GM12878 (cell line): Measurements from ENCODE around the gene RBMS3. TPM values are rescaled to one million over a fixed set of nuclear protein-coding genes. Genes with fewer than 3 reads are reported as not detected.

Experiments used
- ATAC-seq: fragments of 200-7000 bp; cut with Tn5 transposase; 3 replicates; pipeline ENCODE4 v1.9.1; 2020; ENCODE audit warnings: mild to moderate bottlenecking, moderate library complexity
- BruUV-seq: library from RNA; stranded (reverse); fragments of 400-500 nt; replicated peaks from 2 replicates; lab custom pipeline; 2021; lab: Mats Ljungman, UMichigan
- CTCF ChIA-PET: fragments of 300-600 bp; sonication (Branson Sonifier 250); formaldehyde crosslinking; extraction: SDS; loops from one replicate; lab custom pipeline; 2021; ENCODE audit warnings: inconsistent platforms; lab: Yijun Ruan, JAX
- POLR2A ChIA-PET: fragments of 350-600 bp; formaldehyde crosslinking; extraction: SDS; loops from one replicate; lab custom pipeline; 2021; ENCODE audit warnings: inconsistent platforms; lab: Charles Lee
- RAD21 ChIA-PET: fragments of 300-600 bp; sonication (Branson Sonifier 250); formaldehyde crosslinking; loops from one replicate; lab custom pipeline; 2023; ENCODE audit warnings: antibody characterized with exemption; ENCODE audit not compliant: unreplicated experiment; lab: Charles Lee
- SMC1A ChIA-PET: fragments of 300-600 bp; sonication (Branson Sonifier 250); formaldehyde crosslinking; loops from one replicate; lab custom pipeline; 2023; ENCODE audit not compliant: unreplicated experiment, uncharacterized antibody; lab: Charles Lee
- DNase-seq: peaks from one replicate; pipeline ENCODE4 v3.0.0-alpha.2; 2011; ENCODE audit warnings: low read depth, low spot score
- FAIRE-seq: peaks from 3 replicates; lab custom pipeline; 2011; peaks lifted over from hg19 to GRCh38; lab: Jason Lieb, UNC
- H2AFZ ChIP-seq: 2 replicates; pipeline ENCODE4 v1.6.0; 2011; ENCODE audit warnings: low read depth, low read length, control low read depth; ENCODE audit not compliant: control insufficient read depth
- H3K27ac ChIP-seq: 2 replicates; pipeline ENCODE4 v1.5.1; 2011; ENCODE audit warnings: control low read depth; ENCODE audit not compliant: control insufficient read depth, insufficient read depth
- H3K27me3 ChIP-seq, 2 experiments: replicated peaks in 1 of 2; 2 replicates each; pipeline versions ENCODE4 v1.6.0 to v1.6.1; 2011; ENCODE audit warnings: low read length in 1 of 2; ENCODE audit not compliant: control insufficient read depth in 2 of 2, insufficient read depth in 2 of 2
- H3K36me3 ChIP-seq, 2 experiments: 2 replicates each; pipeline ENCODE4 v1.5.1; 2011; ENCODE audit warnings: low read length in 1 of 2; ENCODE audit not compliant: control insufficient read depth in 2 of 2, insufficient read depth in 2 of 2
- H3K4me1 ChIP-seq: 2 replicates; pipeline ENCODE4 v1.6.1; 2011; ENCODE audit warnings: mild to moderate bottlenecking, low read length, moderate library complexity, mixed read lengths; ENCODE audit not compliant: control insufficient read depth, insufficient read depth
- H3K4me2 ChIP-seq: 2 replicates; pipeline ENCODE4 v1.6.0; 2011; ENCODE audit warnings: control low read depth; ENCODE audit not compliant: control insufficient read depth, insufficient read depth
- H3K4me3 ChIP-seq: fragments of 200-600 bp; sonication (generic); 2 replicates; pipeline ENCODE4 v1.5.1; 2016
- H3K79me2 ChIP-seq: 2 replicates; pipeline ENCODE4 v1.6.0; 2011; ENCODE audit warnings: low read length; ENCODE audit not compliant: control insufficient read depth, insufficient read depth
- H3K9ac ChIP-seq: 2 replicates; pipeline ENCODE4 v1.8.0; 2011; ENCODE audit warnings: low read length, control low read depth, mixed read lengths; ENCODE audit not compliant: control insufficient read depth, insufficient read depth
- H3K9me3 ChIP-seq: replicated peaks from 3 replicates; pipeline ENCODE4 v1.5.1; 2011; ENCODE audit warnings: mild to moderate bottlenecking, low read length; ENCODE audit not compliant: control insufficient read depth, insufficient read depth
- H4K20me1 ChIP-seq: 2 replicates; pipeline ENCODE4 v1.6.0; 2011; ENCODE audit not compliant: control insufficient read depth, insufficient read depth
- BMI1 ChIP-seq: fragments of 450-650 bp; IDR thresholded peaks from 2 replicates; pipeline ENCODE4 v1.6.1; 2016; ENCODE audit warnings: mild to moderate bottlenecking, moderate library complexity, borderline replicate concordance
- CTCF ChIP-seq, 3 experiments: IDR thresholded peaks in 2 of 3; conservative IDR thresholded peaks in 1 of 3; 2 replicates each; pipeline ENCODE4 v1.5.1; 2011; ENCODE audit warnings: low read depth in 3 of 3, low read length in 3 of 3, mild to moderate bottlenecking in 3 of 3, control low read depth in 2 of 3, moderate library complexity in 2 of 3, inconsistent platforms in 1 of 3, mixed read lengths in 1 of 3; ENCODE audit not compliant: control insufficient read depth in 2 of 3, insufficient read depth in 1 of 3; ENCODE audit errors: extremely low read depth in 1 of 3
- EZH2 ChIP-seq: IDR thresholded peaks from 2 replicates; pipeline ENCODE4 v1.6.1; 2012; ENCODE audit warnings: low read depth, mild to moderate bottlenecking, control low read depth, inconsistent platforms, low read length, borderline replicate concordance; ENCODE audit not compliant: control insufficient read depth
- IKZF2 ChIP-seq, 2 experiments: fragments of 450-650 bp; IDR thresholded peaks; 2 replicates each; pipeline ENCODE4 v1.6.1; 2017; ENCODE audit warnings: mild to moderate bottlenecking in 2 of 2, moderate library complexity in 2 of 2
- MTA2 ChIP-seq: fragments of 450-650 bp; IDR thresholded peaks from 2 replicates; pipeline ENCODE4 v1.6.1; 2016; ENCODE audit warnings: low read depth, mild to moderate bottlenecking, moderate library complexity
- NFYB ChIP-seq: IDR thresholded peaks from 2 replicates; pipeline ENCODE4 v1.6.1; 2011; ENCODE audit warnings: low read depth, mild to moderate bottlenecking, low read length, improper control_type of control experiment, moderate library complexity; ENCODE audit not compliant: insufficient read depth
- NRF1 ChIP-seq: conservative IDR thresholded peaks from 2 replicates; pipeline ENCODE4 v1.6.1; 2011; ENCODE audit warnings: mild to moderate bottlenecking, low read depth, low read length, improper control_type of control experiment
- RUNX3 ChIP-seq: IDR thresholded peaks from 2 replicates; pipeline ENCODE4 v1.6.1; 2012; ENCODE audit warnings: low read length, inconsistent platforms
- SPI1 ChIP-seq: IDR thresholded peaks from 2 replicates; pipeline ENCODE4 v1.6.1; 2011; ENCODE audit warnings: low read depth, mild to moderate bottlenecking, low read length, moderate library complexity, borderline replicate concordance; ENCODE audit not compliant: insufficient read depth
- TARDBP ChIP-seq: IDR thresholded peaks from 2 replicates; pipeline ENCODE4 v1.6.1; 2016; ENCODE audit warnings: borderline replicate concordance
- ZZZ3 ChIP-seq: IDR thresholded peaks from 2 replicates; pipeline ENCODE4 v1.6.1; 2011; ENCODE audit warnings: low read depth; ENCODE audit not compliant: control insufficient read depth, insufficient read length
- WGBS: methylation state at CpG from one replicate; pipeline ENCODE4 v1.1.6; 2016; ENCODE audit warnings: low lambda C conversion rate; ENCODE audit not compliant: insufficient replicate concordance, insufficient coverage; ENCODE audit errors: missing lambda C conversion rate; 5-methylcytosine and 5-hydroxymethylcytosine counted together
- in situ Hi-C: fragments of 300-500 bp; cut with MboI; formaldehyde crosslinking; loops from 9 replicates; pipeline ENCODE4 v1.14.3; 2018; ENCODE audit warnings: mixed read lengths
- intact Hi-C: fragments of 100-400 bp; cut with micrococcal nuclease; formaldehyde crosslinking; loops from one replicate; pipeline ENCODE4 v1.14.2; 2022; ENCODE audit not compliant: unreplicated experiment
- polyA plus RNA-seq, 11 experiments: library from polyadenylated mRNA; depleted of rRNA in 4 of 11; unstranded in 6 of 11; stranded (reverse) in 5 of 11; fragments of >200 nt; fragmentation: Nextera tagmentation in 4 of 11; fragmentation: Illumina TruSeq in 1 of 11; extraction: Ambion mirVana in 4 of 11; extraction: Trizol in 1 of 11; gene quantifications; 1 replicate in 1 of 11; 2 replicates in 10 of 11; pipeline versions ENCODE4 v1.2.1 to v1.2.3, GENCODE V29; 2011 to 2016; ENCODE audit warnings: inconsistent platforms in 2 of 11, missing spikeins in 2 of 11, low read depth in 1 of 11
- total RNA-seq, 4 experiments: library from RNA; depleted of rRNA in 3 of 4; stranded (reverse); fragments of >200 nt in 3 of 4; fragmentation: Illumina TruSeq in 1 of 4; extraction: Trizol in 1 of 4; gene quantifications; 2 replicates each; pipeline versions ENCODE4 v1.2.1 to v1.2.3, GENCODE V29; 2013 to 2021
- TF ChIP-seq, protein P1 (sequence below): fragments of 450-650 bp; IDR thresholded peaks from 2 replicates; pipeline ENCODE4 v1.6.1; 2016; ENCODE audit warnings: mild to moderate bottlenecking
- TF ChIP-seq, protein P2 (sequence below): fragments of 450-650 bp; IDR thresholded peaks from 2 replicates; pipeline ENCODE4 v1.6.1; 2017; ENCODE audit warnings: low read depth, mild to moderate bottlenecking, moderate library complexity

Gene RBMS3
- total and polyA plus RNA-seq, 10 of the 15 experiments (the other 5 are each of a cell fraction or from before 2014, with no cell fraction given) = 0.79 to 4.7 (median 3.1) TPM

- no peak overlapping the region for H2AFZ ChIP-seq
- no peaks in the 10 kb centered on the region for H3K36me3 ChIP-seq
- H3K79me2 ChIP-seq = no peaks in the 10 kb centered on the region
- CTCF ChIA-PET = interaction anchor here (1.3 kb wide), 1 partner anchor 20 kb away, joined by 3 read pairs; no protein-coding TSS in a partner anchor
- intact Hi-C loops = no loop called here
- peaks cover 9% of the 10 kb centered on the region for H3K4me1 ChIP-seq
- no peak for DNase-seq
- no peak overlapping the region for H3K27ac ChIP-seq
- TF ChIP-seq, protein P1, sequence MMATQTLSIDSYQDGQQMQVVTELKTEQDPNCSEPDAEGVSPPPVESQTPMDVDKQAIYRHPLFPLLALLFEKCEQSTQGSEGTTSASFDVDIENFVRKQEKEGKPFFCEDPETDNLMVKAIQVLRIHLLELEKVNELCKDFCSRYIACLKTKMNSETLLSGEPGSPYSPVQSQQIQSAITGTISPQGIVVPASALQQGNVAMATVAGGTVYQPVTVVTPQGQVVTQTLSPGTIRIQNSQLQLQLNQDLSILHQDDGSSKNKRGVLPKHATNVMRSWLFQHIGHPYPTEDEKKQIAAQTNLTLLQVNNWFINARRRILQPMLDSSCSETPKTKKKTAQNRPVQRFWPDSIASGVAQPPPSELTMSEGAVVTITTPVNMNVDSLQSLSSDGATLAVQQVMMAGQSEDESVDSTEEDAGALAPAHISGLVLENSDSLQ = peak; percentile 35; the same call in 1 of the 2 replicates
- TF ChIP-seq TARDBP = no peak
- TF ChIP-seq SPI1 = peak; percentile 47; the same call in 1 of the 2 replicates
- TF ChIP-seq CTCF (IDR thresholded peaks at IDR 0.05 in 2 of 3, conservative IDR thresholded peaks at IDR 0.05 in 1 of 3; ENCODE audit: control insufficient read depth in 2 of 3, extremely low read depth in 1 of 3, insufficient read depth in 1 of 3, low read depth in 3 of 3, low read length in 3 of 3) = no peak
- TF ChIP-seq RUNX3 = peak; percentile 20; the same call in 1 of the 2 replicates
- 0 out of 2 replicates have a peak, but pooled peaks have one; percentile 17 for TF ChIP-seq BMI1
- no peak for TF ChIP-seq NRF1
- TF ChIP-seq NFYB = no peak
- TF ChIP-seq MTA2 = peak; percentile 46
- TF ChIP-seq ZZZ3 = no peak
- peak; percentile 63 for TF ChIP-seq IKZF2 (IDR thresholded peaks at IDR 0.05)
- TF ChIP-seq, protein P2, sequence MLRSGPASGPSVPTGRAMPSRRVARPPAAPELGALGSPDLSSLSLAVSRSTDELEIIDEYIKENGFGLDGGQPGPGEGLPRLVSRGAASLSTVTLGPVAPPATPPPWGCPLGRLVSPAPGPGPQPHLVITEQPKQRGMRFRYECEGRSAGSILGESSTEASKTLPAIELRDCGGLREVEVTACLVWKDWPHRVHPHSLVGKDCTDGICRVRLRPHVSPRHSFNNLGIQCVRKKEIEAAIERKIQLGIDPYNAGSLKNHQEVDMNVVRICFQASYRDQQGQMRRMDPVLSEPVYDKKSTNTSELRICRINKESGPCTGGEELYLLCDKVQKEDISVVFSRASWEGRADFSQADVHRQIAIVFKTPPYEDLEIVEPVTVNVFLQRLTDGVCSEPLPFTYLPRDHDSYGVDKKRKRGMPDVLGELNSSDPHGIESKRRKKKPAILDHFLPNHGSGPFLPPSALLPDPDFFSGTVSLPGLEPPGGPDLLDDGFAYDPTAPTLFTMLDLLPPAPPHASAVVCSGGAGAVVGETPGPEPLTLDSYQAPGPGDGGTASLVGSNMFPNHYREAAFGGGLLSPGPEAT = 0 out of 2 replicates have a peak, but pooled peaks have one; percentile 18
- TF ChIP-seq EZH2 = no peak
- RAD21 ChIA-PET = interaction anchor here (1.0 to 1.1 kb wide), 2 partner anchors 51 to 128 kb away, joined by 3 read pairs; no protein-coding TSS in a partner anchor
- ATAC-seq = peak; percentile 54
- WGBS = 3% methylated on average over 3 of the region's 3 CpGs
- no peak overlapping the region for H3K4me3 ChIP-seq
- no peaks in the 10 kb centered on the region for H3K27me3 ChIP-seq
- no peaks in the 10 kb centered on the region for H4K20me1 ChIP-seq
- in situ Hi-C loops = no loop called here
- POLR2A ChIA-PET = no interaction called here
- H3K4me2 ChIP-seq = peak overlapping the region; percentile 35; the same call in 1 of the 2 replicates
- FAIRE-seq = no peak
- H3K9me3 ChIP-seq = no peaks in the 10 kb centered on the region
- no peak overlapping the region for H3K9ac ChIP-seq
- BruUV-seq = no TSS peak
- SMC1A ChIA-PET = interaction anchor here (0.6 to 1.6 kb wide), 2 partner anchors 111 to 155 kb away, joined by 3 to 4 read pairs; no protein-coding TSS in a partner anchor
Measured at GRCh38 chr3:29513236-29513635, 232.4 kb downstream of the RBMS3 start.
